WTC11 (cell line): ENCODE data around the gene PARL.

Experiments
- CBFB ChIP-seq: sonication (generic); formaldehyde crosslinking; IDR thresholded peaks from 2 replicates; pipeline ENCODE4 v1.8.1; 2022; ENCODE audit warnings: mild to moderate bottlenecking, low read depth, missing genetic modification reagents
- CTCF ChIP-seq: fragments of 200-600 bp; IDR thresholded peaks from 2 replicates; pipeline ENCODE4 v1.8.0; 2022; ENCODE audit warnings: antibody characterized with exemption
- ELF4 ChIP-seq: sonication (generic); formaldehyde crosslinking; IDR thresholded peaks from 2 replicates; pipeline ENCODE4 v1.8.1; 2022; ENCODE audit warnings: low read depth, mild to moderate bottlenecking, moderate library complexity, missing genetic modification reagents
- ETV6 ChIP-seq: sonication (generic); formaldehyde crosslinking; IDR thresholded peaks from 2 replicates; pipeline ENCODE4 v1.8.1; 2022; ENCODE audit warnings: mild to moderate bottlenecking, missing genetic modification reagents
- FOXP4 ChIP-seq: sonication (generic); formaldehyde crosslinking; IDR thresholded peaks from 2 replicates; pipeline ENCODE4 v1.8.0; 2022; ENCODE audit warnings: mild to moderate bottlenecking, missing genetic modification reagents
- MYBL2 ChIP-seq: sonication (generic); formaldehyde crosslinking; IDR thresholded peaks from 2 replicates; pipeline ENCODE4 v1.8.1; 2023; ENCODE audit warnings: mild to moderate bottlenecking, moderate library complexity, missing genetic modification reagents
- TP53 ChIP-seq: sonication (generic); formaldehyde crosslinking; IDR thresholded peaks from 2 replicates; pipeline ENCODE4 v1.8.1; 2023; ENCODE audit warnings: mild to moderate bottlenecking, missing genetic modification reagents
- TF ChIP-seq, protein P1 (sequence below): sonication (generic); formaldehyde crosslinking; IDR thresholded peaks from 2 replicates; pipeline ENCODE4 v1.8.1; 2023; ENCODE audit warnings: mild to moderate bottlenecking, missing genetic modification reagents
- TF ChIP-seq, protein P2 (sequence below): sonication (generic); formaldehyde crosslinking; IDR thresholded peaks from 2 replicates; pipeline ENCODE4 v1.8.1; 2022; ENCODE audit warnings: mild to moderate bottlenecking, missing genetic modification reagents, moderate library complexity, borderline replicate concordance
- TF ChIP-seq, protein P3 (sequence below): fragments of 250-450 bp; sonication (Bioruptor Pico); IDR thresholded peaks from 2 replicates; pipeline ENCODE4 v1.9.0; 2021; ENCODE audit warnings: moderate library complexity, mild to moderate bottlenecking, inconsistent platforms, borderline replicate concordance

DNA sequence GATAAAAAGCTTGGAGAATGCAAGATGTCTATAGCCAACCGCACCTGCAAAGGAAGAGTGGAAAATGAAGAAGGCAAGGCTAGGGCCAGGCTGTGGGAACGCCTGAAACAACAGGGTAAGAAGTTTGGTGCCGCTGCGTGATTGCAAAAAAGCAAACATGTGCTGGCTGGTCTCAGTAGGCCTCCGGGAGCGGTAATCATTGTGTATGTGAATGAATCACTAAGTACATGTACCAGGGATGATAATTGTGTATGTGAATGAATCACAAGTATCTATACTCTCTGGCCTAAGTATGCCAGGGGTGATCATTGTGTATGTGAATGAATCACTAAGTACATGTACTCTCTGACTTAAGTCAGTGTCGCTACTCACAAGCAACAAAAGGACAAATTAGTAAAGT lies 40.3 kb upstream of the PARL start:
- TF ChIP-seq CTCF (no peak), ETV6 (CRISPR knock-in tag) (no peak), TP53 (CRISPR knock-in tag) (no peak), FOXP4 (CRISPR knock-in tag) (no peak), ELF4 (no peak), MYBL2 (CRISPR knock-in tag) (no peak), CBFB (no peak)
- TF ChIP-seq, protein P1, sequence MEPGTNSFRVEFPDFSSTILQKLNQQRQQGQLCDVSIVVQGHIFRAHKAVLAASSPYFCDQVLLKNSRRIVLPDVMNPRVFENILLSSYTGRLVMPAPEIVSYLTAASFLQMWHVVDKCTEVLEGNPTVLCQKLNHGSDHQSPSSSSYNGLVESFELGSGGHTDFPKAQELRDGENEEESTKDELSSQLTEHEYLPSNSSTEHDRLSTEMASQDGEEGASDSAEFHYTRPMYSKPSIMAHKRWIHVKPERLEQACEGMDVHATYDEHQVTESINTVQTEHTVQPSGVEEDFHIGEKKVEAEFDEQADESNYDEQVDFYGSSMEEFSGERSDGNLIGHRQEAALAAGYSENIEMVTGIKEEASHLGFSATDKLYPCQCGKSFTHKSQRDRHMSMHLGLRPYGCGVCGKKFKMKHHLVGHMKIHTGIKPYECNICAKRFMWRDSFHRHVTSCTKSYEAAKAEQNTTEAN (CRISPR knock-in tag), result no peak
- TF ChIP-seq, protein P2, sequence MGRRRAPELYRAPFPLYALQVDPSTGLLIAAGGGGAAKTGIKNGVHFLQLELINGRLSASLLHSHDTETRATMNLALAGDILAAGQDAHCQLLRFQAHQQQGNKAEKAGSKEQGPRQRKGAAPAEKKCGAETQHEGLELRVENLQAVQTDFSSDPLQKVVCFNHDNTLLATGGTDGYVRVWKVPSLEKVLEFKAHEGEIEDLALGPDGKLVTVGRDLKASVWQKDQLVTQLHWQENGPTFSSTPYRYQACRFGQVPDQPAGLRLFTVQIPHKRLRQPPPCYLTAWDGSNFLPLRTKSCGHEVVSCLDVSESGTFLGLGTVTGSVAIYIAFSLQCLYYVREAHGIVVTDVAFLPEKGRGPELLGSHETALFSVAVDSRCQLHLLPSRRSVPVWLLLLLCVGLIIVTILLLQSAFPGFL (CRISPR knock-in tag), result no peak
- TF ChIP-seq, protein P3, sequence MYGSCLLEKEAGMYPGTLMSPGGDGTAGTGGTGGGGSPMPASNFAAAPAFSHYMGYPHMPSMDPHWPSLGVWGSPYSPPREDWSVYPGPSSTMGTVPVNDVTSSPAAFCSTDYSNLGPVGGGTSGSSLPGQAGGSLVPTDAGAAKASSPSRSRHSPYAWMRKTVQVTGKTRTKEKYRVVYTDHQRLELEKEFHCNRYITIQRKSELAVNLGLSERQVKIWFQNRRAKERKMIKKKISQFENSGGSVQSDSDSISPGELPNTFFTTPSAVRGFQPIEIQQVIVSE (CRISPR knock-in tag), result no peak
